ENCODE measurements around the gene TGFB1I1.

The TGFB1I1 gene

DNA sequence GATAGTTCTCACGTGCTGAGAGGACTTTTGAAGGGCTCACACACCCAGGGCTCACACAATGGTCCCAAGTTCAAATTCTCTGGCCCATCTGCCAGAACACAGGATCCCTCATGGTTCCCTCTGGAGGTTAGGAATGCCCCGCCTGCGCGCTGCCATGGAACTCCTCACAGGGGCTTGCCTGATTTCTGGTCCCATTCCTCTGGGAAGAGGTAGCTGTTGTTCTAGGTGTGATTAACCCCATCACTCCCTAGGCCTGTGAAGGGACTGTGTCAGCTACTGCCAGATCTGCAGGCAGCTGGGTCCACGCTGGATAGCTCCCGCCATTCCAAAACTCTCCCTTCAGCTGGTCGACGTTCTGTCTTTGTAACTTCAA is 15.0 kb upstream of the TGFB1I1 start:
- POLR2A ChIA-PET (ENCODE audit: low non-redundant PET), result interaction anchor here (0.5 kb wide), 1 partner anchor 1444 kb away, joined by 5 read pairs; no protein-coding TSS in a partner anchor
- peak overlapping the region; percentile 100 for H3K27ac ChIP-seq
- CTCF ChIA-PET, result no interaction called here
- TF ChIP-seq, protein P1, sequence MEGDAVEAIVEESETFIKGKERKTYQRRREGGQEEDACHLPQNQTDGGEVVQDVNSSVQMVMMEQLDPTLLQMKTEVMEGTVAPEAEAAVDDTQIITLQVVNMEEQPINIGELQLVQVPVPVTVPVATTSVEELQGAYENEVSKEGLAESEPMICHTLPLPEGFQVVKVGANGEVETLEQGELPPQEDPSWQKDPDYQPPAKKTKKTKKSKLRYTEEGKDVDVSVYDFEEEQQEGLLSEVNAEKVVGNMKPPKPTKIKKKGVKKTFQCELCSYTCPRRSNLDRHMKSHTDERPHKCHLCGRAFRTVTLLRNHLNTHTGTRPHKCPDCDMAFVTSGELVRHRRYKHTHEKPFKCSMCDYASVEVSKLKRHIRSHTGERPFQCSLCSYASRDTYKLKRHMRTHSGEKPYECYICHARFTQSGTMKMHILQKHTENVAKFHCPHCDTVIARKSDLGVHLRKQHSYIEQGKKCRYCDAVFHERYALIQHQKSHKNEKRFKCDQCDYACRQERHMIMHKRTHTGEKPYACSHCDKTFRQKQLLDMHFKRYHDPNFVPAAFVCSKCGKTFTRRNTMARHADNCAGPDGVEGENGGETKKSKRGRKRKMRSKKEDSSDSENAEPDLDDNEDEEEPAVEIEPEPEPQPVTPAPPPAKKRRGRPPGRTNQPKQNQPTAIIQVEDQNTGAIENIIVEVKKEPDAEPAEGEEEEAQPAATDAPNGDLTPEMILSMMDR (conservative IDR thresholded peaks at IDR 0.05; ENCODE audit: low read depth), result no peak
- no peak for DNase-seq (ENCODE audit: low spot score)

DNA sequence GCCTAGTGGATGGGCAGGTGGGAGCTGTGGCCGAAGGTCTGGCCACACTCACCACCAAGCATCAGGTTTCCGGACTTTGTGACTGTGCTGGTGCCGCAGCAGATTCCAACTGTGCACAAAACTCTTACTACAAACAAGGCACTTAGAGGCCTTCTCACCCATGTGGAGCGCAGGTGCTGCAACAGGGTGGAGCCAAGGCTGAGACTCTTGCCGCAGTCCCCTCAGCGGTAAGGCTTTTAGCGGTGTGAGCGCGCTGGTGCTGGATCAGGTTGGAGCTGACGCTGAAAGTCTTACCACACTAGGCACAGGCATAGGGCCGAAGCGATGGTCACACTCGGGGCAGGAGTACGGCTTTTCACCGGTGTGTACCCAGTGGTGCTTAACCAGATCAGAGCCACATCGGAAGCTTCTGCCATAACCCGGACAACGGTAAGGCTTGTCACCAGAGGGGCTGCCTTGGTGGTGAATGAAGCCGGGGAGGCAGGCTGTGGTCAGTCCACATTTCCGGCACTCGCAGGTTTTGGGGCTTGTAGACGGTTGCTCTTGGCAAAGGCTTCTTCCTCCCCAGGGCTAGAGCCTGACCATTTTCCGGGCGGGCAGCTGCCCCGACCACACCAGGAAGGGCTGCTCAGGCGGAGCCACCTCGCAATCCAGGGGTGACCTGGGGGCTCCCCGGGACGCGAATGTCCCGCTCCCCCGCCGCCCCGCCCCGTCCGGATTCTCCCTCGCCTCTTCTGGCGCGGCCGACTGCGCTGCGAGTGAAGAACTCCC is 13.7 kb upstream of the TGFB1I1 start:
- DNase-seq (ENCODE audit: low spot score), result peak; percentile 34
- TF ChIP-seq, protein P1 (conservative IDR thresholded peaks at IDR 0.05; ENCODE audit: low read depth), result no peak
- ChIA-PET POLR2A (ENCODE audit: low non-redundant PET) (interaction anchor here (0.7 to 1.5 kb wide), 2 partner anchors 29 to 341 kb away, joined by 3 to 4 read pairs; partner anchors contain the start of gene KAT8), CTCF (interaction anchor here (0.5 to 0.9 kb wide), 6 partner anchors 12 to 84 kb away, joined by 3 to 6 read pairs (median 3); partner anchors contain the start of gene ZNF843)
- peak overlapping the region; percentile 100 for H3K27ac ChIP-seq

DNA sequence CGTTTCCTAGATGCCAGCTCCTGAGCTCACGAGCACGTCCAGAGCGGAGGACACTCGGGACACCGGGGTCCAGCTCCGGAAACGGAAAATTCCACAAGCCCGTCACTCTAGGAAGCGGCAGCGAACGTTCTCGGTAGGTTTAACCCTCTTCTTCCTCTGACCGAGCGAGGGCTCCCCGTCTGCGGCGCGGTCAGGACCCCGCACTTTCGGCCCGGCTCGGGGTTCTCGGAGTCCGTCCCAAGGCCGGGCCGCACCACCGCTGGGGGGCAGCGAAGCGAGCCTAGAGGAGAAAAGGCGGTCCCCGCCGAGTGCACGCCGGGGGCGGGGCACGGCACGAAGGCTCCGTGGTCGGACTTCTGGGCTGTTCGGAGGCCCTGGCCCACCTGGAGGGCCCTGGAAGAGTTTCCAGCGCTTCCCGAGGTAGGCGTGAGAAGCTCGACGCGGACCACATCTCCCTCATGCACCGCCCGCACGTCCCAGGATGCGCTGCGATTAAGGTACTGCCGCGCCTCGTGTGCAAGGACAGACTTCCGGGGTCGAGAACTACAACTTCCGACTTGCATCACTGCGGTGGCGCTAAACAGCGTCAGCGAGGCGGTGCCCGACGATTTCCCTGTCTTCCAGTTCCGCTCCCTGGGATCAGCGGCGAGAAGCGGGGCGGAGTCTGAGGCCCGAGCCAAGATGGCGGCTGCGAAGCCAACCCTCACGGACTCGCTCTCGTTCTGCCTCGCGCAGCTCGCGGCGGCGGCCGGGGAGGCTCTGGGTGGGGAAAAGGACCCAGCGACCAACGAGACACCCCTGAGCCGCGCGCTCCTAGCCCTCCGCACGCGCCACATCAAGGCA is 12.9 kb upstream of the TGFB1I1 start, which contains the start of gene ARMC5:
TSS of gene ARMC5 (plus strand) at position 658 of the 843 bp plus-strand sequence. CDS start at position 682, 24 bp downstream.
- CTCF ChIA-PET, result interaction anchor here (0.6 to 0.9 kb wide), 3 partner anchors 12 to 258 kb away, joined by 3 read pairs; no protein-coding TSS in a partner anchor
- TF ChIP-seq, protein P1 (conservative IDR thresholded peaks at IDR 0.05; ENCODE audit: low read depth), result peak; percentile 74
- H3K27ac ChIP-seq, result peak within 1 kb of the TSS; percentile 100
- POLR2A ChIA-PET (ENCODE audit: low non-redundant PET), result interaction anchor here (0.7 to 1.5 kb wide), 3 partner anchors 24 to 341 kb away, joined by 3 to 4 read pairs (median 3); partner anchors contain the start of gene KAT8
- peak; percentile 93 for DNase-seq (ENCODE audit: low spot score)

DNA sequence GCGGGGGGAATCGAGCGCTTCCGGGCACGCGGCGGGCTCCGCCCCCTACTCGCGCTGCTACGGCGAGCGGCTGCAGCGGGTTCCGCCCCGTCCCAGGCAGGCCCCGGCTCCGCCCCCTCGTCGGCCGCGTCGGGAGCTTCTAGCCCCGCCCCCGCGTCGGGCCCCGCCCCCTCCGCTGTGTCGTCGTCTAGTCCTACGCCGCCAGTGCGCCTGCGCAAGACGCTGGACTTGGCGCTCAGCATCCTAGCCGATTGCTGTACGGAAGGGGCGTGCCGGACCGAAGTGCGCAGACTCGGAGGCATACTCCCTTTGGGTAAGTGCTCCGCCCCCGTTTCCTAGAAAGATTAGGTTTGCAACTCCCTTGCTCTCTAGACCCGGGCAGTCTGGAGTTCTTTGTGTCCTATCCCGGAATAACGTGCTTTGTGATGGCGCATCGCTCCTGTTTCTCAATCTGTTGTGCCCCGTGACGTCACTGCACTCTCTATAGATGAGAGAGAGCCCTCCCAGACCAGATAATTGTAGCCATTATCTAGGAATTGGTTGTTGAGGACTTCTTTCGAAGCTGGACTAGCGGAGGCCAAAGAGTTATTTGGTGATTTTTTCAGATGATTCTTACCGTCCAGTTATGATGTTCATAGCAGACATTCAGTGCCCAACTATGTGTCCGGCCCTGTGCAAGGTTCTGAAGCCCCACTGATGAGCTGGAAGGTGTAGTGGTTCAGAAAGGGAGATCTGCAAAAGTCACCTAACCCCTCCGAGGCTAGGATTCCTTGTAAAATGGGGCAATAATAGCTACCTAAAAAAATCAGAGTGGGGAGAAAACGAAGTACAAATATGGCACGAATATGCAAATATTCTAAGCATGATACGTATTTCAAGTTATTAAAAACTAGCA is 12.0 kb upstream of the TGFB1I1 start:
- TF ChIP-seq, protein P1 (conservative IDR thresholded peaks at IDR 0.05; ENCODE audit: low read depth), result no peak
- peak; percentile 96 for DNase-seq (ENCODE audit: low spot score)
- CTCF ChIA-PET, result interaction anchor here (0.6 to 1.4 kb wide), 6 partner anchors 12 to 259 kb away, joined by 3 to 6 read pairs (median 3); partner anchors contain the start of genes TGFB1I1 and ZNF843
- H3K27ac ChIP-seq, result peak overlapping the region; percentile 100
- POLR2A ChIA-PET (ENCODE audit: low non-redundant PET), result interaction anchor here (0.6 to 1.1 kb wide), 2 partner anchors 24 to 517 kb away, joined by 3 to 4 read pairs; no protein-coding TSS in a partner anchor

DNA sequence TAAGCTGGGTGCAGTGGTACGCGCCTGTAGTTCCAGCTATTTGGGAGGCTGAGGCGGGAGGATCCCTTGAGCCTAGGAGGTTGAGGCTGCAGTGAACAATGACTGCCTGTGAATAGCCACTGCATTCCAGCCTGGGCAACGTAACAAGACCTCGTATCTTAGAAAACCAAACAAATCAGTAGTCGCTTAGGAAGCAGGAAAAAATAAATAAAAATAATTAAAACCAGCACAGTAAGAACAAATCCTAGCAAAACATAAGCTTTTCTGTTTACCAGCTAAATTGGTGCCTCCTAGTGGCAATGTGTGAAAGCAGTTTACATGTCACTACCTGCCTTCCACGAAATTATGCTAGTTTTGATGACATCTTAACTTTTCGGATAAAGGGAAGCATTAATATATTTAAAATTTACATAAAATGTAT is 11.4 kb upstream of the TGFB1I1 start:
- TF ChIP-seq, protein P1 (conservative IDR thresholded peaks at IDR 0.05; ENCODE audit: low read depth), result peak; percentile 49
- DNase-seq (ENCODE audit: low spot score), result no peak
- CTCF ChIA-PET, result interaction anchor here (0.6 to 1.4 kb wide), 5 partner anchors 11 to 200 kb away, joined by 3 to 6 read pairs (median 3); partner anchors contain the start of genes TGFB1I1 and ZNF843
- peak overlapping the region; percentile 100 for H3K27ac ChIP-seq
- POLR2A ChIA-PET (ENCODE audit: low non-redundant PET), result no interaction called here
